HG03520 (cell line): ENCODE results near the gene PTPN11.
"Not testable (repeated sequence)": the region's sequence is repeated elsewhere in the genome, so short reads cannot be mapped to it uniquely, and the experiment has no call there.

Experiments
- ATAC-seq: cut with Tn5 transposase; IDR thresholded peaks from one replicate; pipeline ENCODE4 v1.9.1; 2021; ENCODE audit warnings: mild to moderate bottlenecking, moderate library complexity; ENCODE audit not compliant: unreplicated experiment

The PTPN11 gene

DNA sequence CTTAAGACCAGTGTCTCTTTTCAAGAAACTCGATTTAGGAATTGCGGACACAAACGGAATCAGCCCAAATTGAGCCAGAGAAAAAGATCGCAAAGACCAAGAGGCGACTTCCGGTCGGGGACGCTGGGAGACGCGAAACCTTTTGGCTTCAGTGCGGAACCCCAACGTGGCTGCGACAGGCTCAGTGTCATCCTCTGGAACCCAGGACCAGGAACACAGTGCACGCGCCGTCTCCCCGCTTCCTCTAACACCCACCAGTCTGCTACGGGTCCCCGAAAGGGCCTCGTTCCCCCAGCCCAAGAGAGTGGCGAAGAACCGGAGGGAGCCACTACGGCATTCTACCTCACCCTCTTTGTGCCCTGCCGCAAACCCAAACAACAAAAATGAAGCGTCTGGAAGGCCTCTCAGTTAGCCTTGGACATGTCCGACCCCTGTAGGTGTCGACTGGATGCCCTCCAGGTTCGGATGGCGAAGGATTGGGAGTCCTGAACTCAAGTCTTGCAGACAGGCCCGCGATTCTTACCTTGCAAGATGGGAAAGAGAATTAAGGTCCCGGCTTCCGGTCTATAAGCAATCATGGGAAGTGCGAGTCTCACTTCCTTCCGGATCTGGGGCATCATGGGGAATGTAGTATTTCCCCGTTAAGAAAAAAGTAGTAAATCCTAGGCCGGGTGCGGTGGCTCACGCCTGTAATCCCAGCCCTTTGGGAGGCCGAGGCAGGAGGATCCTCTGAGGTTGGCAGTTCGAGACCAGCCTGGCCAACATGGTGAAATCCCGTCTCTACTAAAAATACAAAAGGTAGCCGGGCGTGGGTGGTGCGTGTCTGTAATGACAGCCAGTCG is 9.5 kb upstream of the PTPN11 start, which contains the start of gene RPL6:
Gene RPL6, minus strand, starts transcription at position 542 of the 842 bp plus-strand sequence. CDS start 949 bp downstream, outside the sequence.
- ATAC-seq, result peak; percentile 74

- no peak for ATAC-seq
Observed at GRCh38 chr12:112409906-112410244, 8.9 kb upstream of the PTPN11 start.

DNA sequence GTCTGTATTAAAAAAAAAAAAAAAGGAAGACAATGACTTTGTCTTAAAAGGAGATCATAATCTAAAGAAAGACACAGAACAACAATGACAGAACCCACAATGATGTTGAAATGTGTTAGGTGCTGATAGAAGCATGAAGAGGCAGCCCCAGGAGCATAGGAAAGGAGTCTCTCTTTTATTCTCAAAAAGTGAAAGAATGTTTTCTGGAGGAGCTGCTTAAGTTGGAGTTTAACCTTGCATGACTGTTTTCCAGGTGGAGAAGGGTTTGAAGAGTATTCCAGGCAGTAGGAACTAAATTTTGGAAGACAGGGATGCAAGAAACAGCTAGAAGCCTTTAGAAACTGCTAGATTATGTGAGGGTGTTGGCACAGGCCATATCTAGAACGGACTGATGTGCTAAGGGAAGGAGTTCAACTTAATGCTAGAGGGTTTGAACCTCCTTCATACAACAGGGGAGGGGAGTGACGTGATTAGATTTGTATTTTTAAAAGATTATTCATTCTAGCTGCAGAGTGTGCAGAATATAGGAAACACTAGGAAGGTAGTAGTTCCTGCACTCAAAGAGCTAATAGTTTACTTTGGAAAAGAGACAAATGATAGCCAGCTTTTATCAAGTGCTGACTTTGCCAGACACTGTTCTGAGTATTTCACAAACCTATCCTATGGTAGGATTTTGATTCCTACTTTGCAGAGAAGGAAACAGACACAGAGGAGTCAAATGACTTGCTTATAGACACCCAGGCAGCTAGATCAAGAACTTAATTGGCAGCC is 4.7 kb upstream of the PTPN11 start:
- no peak for ATAC-seq

- ATAC-seq, result not testable (repeated sequence)
Observed at GRCh38 chr12:112415457-112415856, 3.3 kb upstream of the PTPN11 start.

DNA sequence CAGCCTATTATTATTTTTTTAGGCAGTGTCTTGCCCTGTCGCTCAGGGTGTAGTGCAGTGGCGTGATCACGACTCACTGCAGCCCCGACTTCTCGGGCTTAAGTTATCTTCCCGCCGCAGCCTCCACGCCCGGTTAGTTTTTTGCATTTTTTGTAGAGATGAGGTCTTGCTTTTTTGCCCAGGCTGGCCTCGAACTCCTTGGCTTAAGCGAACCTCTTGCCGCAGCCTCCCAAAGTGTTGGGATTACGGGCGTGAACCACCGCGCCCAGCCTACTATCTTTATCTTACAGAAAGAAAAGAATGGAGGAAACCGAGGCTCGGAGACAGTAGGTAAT is 507 bp upstream of the PTPN11 start:
- no peak for ATAC-seq

GRCh38 chr12:112419297-112420133 is 768 bp downstream of the PTPN11 start:
- peak; percentile 3 for ATAC-seq

GRCh38 chr12:112420740-112421139 is 2.0 kb downstream of the PTPN11 start:
- ATAC-seq, result no peak

DNA sequence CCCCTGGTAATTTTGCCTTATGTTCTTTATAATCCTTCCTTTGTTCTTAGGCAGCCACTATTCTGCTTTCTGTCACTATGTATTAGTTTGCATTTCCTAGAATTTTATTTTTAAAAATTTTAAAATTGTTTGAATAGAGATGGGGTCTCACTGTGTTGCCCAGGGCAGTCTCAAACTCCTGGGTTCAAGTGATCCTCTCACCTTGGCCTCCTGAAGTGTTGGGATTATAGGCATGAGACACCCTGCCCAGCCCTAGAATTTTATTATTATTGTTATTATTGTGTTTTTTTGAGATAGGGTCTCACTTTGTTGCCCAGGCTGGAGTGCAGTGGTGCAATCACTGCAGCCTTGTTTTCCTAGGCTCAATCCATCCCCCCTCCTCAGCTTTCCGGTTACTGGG is 2.6 kb downstream of the PTPN11 start:
- no peak for ATAC-seq

DNA sequence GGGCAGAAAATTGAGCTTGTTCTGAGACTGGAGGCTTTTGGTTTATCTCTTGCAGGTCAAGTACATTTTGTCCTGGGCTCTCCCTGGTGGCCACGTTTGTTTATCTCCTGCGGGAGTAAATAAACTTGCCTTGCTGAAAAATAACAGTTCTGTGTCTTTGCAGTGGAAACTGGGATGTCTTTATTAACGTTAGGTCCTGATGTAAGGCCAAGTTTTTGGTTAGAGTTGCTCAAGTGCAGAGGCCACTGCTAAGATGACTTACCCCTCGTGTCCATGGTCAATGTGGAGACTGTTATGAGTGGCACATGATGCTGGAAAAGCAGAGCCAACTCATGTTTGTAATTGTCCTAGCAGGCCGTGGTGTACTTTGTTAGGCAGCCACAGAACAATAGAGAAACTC is 3.8 kb downstream of the PTPN11 start:
- no peak for ATAC-seq

DNA sequence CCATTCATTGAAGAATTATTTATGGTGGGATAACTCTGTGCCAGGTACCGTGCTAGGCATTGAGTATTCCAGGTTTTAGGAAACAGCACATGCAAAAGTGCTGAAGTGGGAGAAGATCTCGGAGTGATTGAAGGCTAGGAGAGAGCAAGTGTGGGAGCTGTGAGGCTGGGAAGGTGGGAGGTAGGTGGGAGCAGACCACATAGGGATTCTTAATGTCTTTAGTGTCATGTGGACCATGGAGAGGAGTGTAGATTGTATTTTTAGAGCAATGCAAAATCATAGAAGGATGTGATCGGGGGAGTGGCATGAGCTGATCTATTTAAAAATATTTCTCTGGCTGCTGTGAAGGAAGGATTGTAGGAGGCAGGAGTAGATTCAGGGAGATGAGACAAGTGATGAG is 5.4 kb downstream of the PTPN11 start:
- no peak for ATAC-seq

- ATAC-seq, result no peak
Observed at GRCh38 chr12:112425582-112426382, 7.0 kb downstream of the PTPN11 start.

DNA sequence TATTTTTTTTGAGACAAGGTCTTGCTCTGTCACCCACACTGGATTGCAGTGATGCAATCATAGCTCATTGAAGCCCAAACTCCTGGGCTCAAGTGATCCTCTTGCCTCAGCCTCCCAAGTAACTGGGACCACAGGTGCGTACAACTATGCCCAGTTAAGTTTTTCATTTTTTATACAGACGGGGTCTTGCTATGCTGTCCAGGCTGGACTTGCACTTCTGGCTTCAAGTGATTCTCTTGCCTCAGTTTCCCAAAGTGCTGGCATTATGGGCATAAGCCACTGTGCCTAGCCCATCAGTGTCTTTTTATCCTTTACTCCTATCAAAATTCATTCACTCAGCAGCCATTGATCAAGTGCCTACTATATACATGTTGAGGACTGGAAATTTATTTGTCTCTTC is 9.0 kb downstream of the PTPN11 start:
- no peak for ATAC-seq

DNA sequence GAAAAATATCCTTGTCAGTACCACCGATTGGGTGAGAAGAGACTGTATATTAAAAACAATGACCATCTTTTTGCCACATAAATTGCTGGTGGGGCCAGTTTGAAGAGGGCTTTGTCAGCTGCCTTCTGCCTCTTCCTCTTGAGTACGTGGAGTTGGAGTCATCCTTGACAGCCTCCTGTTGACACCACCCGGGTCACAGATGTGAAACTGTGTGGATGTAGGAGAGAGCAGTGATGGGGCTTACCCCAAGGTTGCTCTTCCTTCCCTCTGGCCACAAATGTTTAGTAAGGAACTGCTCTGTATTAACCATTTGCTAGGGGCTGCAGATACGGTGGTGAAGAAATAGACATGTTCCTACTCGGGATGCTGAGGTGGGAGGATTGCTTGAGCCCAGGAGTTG is 12.2 kb downstream of the PTPN11 start:
- ATAC-seq, result no peak

- ATAC-seq, result no peak
Observed at GRCh38 chr12:112431965-112432364, 13.2 kb downstream of the PTPN11 start.

- ATAC-seq, result no peak
Observed at GRCh38 chr12:112433551-112433950, 14.8 kb downstream of the PTPN11 start.

DNA sequence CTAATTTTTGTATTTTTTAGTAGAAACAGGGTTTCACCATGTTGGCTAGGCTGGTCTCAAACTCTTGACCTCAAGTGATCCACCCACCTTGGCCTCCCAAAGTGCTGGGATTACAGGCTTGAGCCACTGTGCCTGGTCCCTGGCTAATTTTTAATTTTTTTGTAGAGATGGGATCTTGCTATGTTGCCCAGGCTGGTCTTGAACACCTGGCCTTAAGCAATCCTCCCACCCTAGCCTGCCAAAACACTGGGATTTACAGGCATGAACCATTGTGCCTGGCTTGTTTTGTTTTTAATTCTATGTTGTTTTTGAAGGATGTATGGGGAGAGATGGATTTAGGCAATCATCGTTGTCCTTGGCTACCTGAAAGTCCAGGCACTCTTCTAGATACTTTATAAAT is 19.9 kb downstream of the PTPN11 start:
- not testable (repeated sequence) for ATAC-seq

DNA sequence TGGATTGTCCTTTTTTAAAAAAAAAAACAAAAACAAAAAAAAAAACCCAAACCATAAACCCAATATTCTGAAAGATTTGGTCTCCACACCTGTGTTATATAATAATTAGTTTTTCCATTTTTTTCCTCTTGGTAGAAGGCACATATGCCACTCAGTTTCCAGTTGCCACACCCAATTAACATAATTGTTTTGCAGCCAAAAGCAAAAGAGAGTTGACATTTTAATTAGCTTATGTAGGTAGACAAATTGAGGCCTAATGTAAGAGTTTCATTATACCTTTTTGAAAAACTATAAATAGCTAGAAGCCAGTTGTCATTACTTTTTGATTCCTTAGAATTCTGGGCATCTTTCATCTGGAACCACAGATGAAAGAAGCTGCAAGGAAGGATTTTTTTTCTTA is 21.0 kb downstream of the PTPN11 start:
- no peak for ATAC-seq

GRCh38 chr12:112440653-112441052 is 21.9 kb downstream of the PTPN11 start:
- not testable (repeated sequence) for ATAC-seq

- ATAC-seq, result no peak
Observed at GRCh38 chr12:112443916-112444315, 25.2 kb downstream of the PTPN11 start.

DNA sequence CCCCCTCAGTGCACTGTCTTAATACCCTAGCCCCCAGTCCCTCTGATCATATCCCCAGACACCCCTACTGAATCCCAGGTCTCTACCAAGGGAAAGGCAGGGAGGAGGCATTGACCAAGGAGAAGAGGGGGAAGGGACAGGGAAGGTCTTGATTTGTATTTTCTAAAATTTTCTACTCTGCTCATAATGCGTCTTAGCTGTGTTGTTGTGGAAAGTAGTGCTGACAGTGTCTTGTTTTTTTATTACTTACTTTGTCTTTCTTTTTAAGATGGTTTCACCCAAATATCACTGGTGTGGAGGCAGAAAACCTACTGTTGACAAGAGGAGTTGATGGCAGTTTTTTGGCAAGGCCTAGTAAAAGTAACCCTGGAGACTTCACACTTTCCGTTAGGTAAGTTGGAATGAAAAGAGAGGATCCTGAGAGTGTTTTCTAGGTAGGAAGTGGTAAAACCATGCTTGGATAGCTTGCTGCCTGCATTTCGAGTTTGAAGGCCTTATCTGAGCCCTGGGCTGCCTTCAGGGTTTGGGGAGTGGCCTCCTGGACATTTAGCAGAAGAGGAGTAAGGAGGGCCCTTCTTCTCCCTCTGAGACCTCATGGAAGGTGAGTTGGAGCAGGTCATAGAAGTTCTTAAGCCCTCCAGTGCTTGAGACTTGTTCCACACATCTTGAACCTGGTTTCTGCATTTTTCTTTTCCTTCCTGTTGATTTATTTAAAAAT is 27.4 kb downstream of the PTPN11 start:
- ATAC-seq, result no peak
